HG02938 (cell line): ENCODE results near the gene BACH1.
"Not testable (repeated sequence)": the region's sequence is repeated elsewhere in the genome, so short reads cannot be mapped to it uniquely, and the experiment has no call there.

Experiments used
- ATAC-seq: cut with Tn5 transposase; IDR thresholded peaks from one replicate; pipeline ENCODE4 v1.9.1; 2021; ENCODE audit warnings: mild to moderate bottlenecking, moderate library complexity; ENCODE audit not compliant: unreplicated experiment

Gene BACH1

GRCh38 chr21:29298348-29299045 is at the start of gene BACH1:
Gene BACH1, plus strand, starts transcription at chr21:29298922. Its CDS starts 22,359 bp downstream, at chr21:29321281.
- peak; percentile 29 for ATAC-seq

- not testable (repeated sequence) for ATAC-seq
Observed at GRCh38 chr21:29249289-29249688, 49.4 kb upstream of the BACH1 start.

GRCh38 chr21:29250636-29251035 is 48.1 kb upstream of the BACH1 start:
- ATAC-seq, result no peak

DNA sequence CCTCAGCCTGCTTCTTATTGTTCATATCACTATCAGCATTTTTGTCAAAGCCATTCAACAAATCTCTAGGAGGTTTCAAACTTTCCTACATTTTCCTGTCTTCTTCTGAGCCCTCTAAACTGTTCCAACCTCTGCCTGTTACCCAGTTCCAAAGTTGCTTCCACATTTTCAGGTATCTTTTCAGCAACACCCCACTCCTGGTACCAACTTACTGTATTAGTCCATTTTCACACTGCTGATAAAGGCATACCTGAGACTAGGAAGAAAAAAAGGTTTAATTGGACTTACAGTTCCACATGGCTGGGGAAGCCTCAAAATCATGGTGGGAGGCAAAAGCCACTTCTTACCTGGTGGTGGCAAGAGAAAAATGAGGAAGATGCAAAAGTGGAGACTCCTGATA is 44.9 kb upstream of the BACH1 start:
- not testable (repeated sequence) for ATAC-seq

- no peak for ATAC-seq
Observed at GRCh38 chr21:29254550-29254949, 44.2 kb upstream of the BACH1 start.

- no peak for ATAC-seq
Observed at GRCh38 chr21:29256126-29256910, 42.4 kb upstream of the BACH1 start.

GRCh38 chr21:29257701-29258100 is 41.0 kb upstream of the BACH1 start:
- ATAC-seq, result no peak

DNA sequence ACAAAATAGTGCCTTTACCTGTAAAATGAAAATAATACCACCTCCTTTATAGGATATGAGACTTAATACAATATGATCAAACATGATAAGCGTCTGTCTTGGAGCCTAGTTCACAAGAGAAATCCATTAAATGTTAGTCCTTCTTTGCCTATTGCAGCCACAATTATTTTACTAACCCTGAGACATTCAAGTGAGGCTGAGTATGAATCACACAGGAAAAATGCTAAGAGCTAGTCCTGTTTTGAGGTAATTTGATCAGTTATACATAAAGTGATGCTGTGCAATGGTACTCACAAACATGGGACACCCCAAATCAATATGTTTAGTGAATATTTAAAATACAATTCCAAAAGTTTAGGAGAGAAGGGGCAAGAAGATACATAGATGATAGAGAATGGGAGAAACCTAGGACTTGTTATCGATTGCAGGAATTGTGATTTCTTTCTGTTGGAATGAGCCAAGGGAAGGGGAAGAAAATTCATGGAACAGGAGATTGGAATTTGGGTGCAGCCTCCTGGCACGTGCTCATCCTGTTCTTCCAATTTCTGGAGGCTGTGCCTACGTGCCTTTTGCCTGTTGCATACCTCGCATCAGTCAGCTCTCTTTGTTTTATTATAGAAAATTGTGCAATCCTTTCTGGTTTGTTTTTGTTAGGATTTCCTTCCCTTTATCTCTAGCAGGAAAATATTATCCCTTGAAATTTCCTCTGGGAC is 39.9 kb upstream of the BACH1 start:
- ATAC-seq, result no peak

- no peak for ATAC-seq
Observed at GRCh38 chr21:29260461-29260860, 38.3 kb upstream of the BACH1 start.

- no peak for ATAC-seq
Observed at GRCh38 chr21:29261555-29262540, 36.9 kb upstream of the BACH1 start.

- ATAC-seq, result no peak
Observed at GRCh38 chr21:29264721-29265120, 34.0 kb upstream of the BACH1 start.

- no peak for ATAC-seq
Observed at GRCh38 chr21:29265690-29266479, 32.8 kb upstream of the BACH1 start.

GRCh38 chr21:29267666-29268065 is 31.1 kb upstream of the BACH1 start:
- no peak for ATAC-seq

- no peak for ATAC-seq
Observed at GRCh38 chr21:29271927-29272333, 26.8 kb upstream of the BACH1 start.

- no peak for ATAC-seq
Observed at GRCh38 chr21:29277442-29277841, 21.3 kb upstream of the BACH1 start.

- ATAC-seq, result no peak
Observed at GRCh38 chr21:29279558-29279957, 19.2 kb upstream of the BACH1 start.

DNA sequence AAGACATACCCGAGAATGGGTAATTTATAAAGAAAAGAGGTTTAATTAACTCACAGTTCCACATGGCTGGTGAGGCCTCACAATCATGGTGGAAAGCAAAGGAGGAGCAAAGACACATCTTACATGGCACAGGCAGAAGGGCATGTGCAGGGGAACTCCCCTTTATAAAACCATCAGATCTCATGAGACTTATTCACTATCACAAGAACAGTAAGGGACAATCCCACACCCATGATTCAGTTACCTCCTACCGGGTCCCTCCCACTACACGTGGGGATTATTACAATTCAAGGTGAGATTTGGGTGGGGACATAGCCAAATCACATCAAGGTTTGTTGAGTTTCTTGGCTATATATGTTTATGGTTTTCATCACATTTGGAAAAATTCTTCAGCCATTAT is 16.9 kb upstream of the BACH1 start:
- ATAC-seq, result not testable (repeated sequence)

DNA sequence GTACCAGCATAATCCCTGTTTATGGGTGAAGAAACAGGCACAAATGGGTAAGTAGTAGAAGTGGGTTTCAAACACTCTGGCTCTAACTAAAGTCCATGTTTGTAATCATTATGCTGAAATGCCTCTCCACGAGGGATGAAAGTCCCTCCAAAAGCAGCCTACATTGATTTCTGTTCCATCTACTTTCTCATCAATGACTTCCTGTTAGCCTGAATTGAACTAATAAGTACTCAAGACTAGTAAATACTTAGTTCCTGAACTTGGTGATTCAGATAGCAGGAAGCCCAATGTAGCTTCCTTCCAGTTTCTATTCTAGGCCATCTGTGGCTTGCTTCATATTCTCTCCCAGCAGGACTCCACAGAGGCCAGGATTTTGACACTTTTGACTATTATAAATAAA is 11.3 kb upstream of the BACH1 start:
- ATAC-seq, result no peak

DNA sequence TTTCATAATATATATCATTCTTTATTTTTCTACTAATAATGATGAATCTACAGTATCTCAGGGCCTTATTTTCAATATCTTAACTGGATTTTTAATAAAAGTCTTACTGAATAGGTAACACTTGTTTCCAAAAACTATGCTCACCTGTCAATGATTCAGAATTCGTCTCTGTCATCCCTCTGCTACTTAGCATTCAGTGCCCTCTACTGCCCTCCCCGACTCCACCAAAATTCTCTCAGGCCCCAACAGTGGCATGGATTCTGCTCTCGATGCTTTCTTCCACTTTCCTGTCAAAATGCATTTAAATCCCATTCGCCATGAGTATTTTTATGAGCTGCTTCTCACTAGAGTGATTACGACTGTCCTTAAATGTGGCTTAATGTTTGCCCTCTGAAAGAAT is 10.5 kb upstream of the BACH1 start:
- no peak for ATAC-seq

DNA sequence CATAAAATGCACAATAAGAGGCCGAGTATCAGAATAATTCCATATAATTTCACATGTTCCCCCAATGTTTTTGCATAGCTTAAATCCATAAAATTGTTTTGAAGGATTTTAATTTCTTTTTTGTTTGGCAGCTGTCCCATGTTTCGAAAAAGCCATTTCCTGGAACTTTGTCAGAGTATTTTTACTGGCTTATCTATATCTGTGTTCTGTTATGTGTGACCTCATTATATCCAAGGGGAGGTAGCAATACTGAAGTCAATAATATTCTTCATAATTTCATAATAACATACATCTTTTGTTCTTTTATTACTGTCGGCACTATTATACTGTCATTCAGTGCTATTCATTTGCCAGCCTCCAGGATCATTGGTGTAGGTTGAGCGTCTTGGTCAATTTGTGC is 9.4 kb upstream of the BACH1 start:
- no peak for ATAC-seq
